HG02610 (cell line): ENCODE data around the gene IL5RA.

ENCODE experiments used
- ATAC-seq: cut with Tn5 transposase; IDR thresholded peaks from one replicate; pipeline ENCODE4 v1.9.1; 2021; ENCODE audit warnings: mild to moderate bottlenecking, moderate library complexity; ENCODE audit not compliant: unreplicated experiment

Gene IL5RA

DNA sequence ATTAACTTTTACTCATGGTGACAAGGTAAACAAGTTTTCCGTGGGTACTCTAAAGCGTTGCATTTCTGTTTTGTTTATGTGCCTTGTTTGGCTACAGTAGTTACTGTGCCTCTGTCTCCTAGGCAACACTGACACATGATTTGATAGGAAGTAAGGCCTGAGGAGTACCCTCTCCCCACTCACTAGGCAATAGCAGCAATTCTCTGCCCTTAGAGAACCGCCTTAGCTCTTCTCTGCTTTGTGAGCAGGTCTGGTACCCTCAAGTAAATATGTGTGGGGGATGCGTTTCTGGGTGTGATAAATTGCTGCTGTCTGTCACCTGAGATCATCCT lies at the start of gene IL5RA:
TSS of gene IL5RA (minus strand) at position 76 of the 332 bp plus-strand sequence. CDS start 5,390 bp downstream, outside the sequence.
- no peak for ATAC-seq

DNA sequence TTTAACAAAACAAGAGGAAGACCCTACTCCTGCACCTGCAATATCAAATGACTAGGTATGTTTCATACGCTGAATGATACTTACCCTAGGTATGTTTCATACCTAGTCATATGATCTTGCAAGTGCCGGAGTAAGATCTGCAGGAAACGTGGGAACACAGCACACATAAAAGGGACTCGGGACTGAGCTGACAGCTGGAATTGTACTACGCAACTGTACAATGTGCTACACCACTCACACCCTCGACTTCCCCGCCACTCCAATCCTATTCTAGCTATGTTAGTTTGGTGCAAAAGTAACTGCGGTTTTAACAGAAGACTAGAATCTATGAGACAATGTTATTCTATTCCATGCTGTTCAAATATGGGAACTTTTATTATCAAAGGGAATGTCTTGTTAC lies 47.3 kb upstream of the IL5RA start:
- ATAC-seq, result no peak

DNA sequence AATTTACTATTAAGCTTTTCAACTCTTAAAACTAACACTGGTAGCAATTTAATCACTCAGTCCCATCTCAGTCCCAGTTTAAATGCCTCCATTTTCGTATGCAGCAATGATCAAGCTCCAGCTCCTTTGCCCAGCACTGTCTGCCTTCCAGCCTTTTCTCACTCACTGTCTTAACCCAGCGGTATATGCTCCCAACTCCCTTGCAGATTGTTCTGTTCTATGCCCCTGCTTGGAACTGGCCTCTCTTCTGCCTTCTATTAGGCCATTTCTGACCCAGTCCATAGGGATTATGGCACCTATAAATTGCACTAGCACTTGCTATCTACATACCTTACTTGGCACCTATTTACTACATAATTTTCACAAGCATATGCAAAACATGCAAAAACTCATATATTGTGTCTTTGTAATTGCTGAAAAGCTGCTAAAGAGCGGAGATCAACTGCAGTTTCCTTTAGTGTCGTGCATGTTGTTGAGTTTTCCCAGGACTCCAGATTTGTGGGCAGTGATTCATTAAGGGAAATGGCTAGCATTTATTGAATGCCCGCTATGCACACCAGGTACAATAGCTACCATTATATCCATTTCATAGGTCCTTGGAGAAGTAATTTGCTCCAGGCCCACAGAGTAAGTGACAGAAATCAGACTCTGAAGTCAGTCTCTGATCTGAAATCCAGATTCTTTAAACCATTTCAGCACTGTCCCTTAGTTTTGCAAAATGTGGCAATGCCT lies 44.9 kb upstream of the IL5RA start:
- no peak for ATAC-seq

DNA sequence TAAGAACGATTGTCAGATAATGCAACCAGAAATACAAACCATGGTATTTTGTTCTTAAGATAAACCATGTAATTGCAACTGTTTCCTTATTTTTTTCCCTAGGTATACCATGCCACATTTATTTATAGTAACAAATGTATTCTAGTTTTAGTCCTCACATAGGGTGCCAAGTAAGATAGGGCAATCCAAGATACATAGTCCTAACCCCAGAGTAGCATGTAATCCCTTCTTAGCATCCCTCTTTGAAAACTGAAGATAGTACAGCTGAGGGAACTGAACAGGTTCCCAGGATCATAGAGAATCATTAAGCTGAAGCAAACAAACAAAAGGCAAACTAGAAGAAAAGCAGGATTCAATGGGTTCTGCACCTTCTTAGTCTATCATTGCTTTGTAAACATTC lies 41.3 kb upstream of the IL5RA start:
- ATAC-seq, result no peak

DNA sequence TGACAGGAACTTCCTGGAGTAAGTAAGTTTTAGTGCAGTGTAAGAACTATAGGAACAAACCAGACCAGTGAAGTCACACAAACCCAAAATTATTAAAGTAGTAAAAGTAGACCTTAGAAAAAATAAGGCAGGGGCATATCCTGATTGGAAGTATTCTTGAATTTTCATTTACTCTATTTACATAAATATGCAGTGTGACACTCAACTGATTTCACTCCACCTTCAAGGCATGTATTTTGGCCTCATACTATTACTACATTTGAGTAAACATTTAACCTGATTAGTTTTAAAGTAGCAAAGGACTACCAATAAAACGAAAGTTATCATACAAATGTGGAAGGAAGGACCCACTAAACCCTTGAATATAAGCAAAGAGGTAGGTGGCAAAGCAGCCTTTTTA lies 39.4 kb upstream of the IL5RA start:
- no peak for ATAC-seq

DNA sequence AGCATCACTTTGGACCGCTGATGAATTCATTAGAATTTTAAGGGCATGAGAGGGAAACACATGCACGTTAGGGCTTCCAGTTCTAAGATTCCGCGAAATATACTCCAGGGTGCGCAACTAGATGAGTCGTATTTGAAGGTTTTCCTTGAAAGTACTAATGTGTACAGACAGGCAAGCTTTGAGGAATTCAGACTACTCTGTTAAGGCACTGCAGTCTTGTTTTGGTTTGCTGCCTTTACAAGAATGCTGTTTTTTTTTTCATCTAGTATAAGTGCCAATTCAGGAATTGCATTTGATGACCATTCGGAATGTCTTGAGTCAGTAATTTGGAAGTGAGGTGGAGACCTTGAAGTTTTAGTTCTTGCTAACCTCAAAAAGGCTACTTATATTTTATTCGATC lies 35.7 kb upstream of the IL5RA start:
- ATAC-seq, result no peak

DNA sequence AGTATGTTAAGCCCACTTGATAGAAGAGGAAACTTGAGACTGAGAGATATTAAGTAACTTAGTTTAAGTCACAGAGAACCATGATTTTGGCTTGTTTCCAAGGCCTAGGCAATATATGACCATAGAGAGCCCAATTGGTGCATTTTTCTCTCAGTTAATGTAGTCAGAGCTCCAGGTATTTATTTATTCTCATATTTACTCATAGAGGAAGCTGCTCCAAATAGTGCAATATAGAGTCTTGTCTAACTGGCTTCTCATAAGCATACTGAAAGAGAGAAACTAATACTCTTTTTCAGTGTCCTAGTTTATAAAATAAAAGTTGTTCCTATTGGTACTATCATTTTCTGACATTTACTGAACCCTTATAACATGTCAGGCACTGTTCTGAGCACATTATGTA lies 31.8 kb upstream of the IL5RA start:
- ATAC-seq, result no peak

- no peak for ATAC-seq
Measured at GRCh38 chr3:3137526-3137925, 27.4 kb upstream of the IL5RA start.

DNA sequence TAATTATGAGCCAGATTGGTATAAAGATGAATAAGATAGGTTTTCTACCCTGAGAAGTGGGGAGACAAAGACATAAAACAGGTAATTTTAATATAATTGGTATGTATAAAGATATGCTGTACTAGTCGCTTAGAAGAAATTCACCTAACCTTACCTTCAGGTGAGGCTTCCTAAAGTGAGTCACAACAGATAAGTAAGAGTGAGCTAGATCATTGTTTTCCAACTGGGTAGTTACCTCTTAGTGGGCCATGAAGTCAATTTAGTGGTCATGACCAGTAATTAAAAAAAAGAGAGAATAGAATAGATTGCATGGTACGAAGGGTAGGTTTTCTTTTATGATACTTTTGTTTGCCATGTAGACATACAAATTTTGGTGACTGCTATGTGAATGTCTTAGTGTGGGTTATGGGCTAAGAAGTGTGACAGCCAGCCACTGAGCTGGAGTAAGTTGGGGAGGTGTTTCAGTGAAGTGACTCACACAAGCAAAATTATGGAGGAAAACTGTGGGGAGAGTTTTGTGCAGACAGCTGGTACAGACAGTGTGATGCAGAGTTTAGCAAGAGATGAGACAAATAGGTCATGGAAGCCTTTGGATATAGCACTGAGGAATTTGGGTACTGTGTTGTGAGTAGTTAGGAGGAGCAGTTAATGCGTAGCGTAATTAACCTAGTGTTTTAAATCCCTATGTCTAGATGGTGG lies 24.7 kb upstream of the IL5RA start:
- ATAC-seq, result no peak

- no peak for ATAC-seq
Measured at GRCh38 chr3:3133500-3133899, 23.3 kb upstream of the IL5RA start.

- no peak for ATAC-seq
Measured at GRCh38 chr3:3129579-3129978, 19.4 kb upstream of the IL5RA start.

DNA sequence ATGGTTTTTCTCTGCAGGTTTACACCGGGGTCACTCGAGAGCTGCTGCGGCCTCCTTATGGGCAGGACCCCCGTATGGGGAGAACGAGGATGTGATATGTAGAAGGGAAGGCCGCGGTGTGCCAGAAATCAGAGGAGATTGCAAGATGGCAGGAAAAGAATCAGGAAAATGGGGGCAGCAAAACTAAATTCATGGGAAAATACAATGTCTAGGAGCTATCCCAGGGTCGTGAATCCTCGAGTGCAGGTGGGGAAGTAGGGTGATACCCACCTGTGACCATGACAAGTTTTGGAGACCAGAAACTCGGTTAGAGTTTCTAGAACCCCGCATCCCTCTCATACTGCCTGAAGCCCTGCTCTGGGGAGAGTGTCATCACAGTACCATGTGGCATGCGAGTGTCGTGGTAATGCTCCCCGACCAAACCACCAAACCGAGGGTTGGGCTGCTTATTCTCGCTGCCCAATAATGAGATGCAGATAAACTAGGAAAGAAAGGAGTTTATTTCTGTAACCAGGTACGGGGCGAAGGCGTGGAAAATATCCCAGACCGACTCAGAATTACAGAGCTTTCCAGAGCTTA lies 17.3 kb upstream of the IL5RA start:
- no peak for ATAC-seq

GRCh38 chr3:3126477-3127431 lies 16.6 kb upstream of the IL5RA start, which contains the start of gene TRNT1:
TRNT1 (plus strand) TSS chr3:3126940; CDS start chr3:3129041, 2,101 bp downstream.
- peak; percentile 96 for ATAC-seq

- ATAC-seq, result no peak
Measured at GRCh38 chr3:3125977-3126376, 15.8 kb upstream of the IL5RA start.

- peak; percentile 82 for ATAC-seq
Measured at GRCh38 chr3:3119393-3119851, 9.2 kb upstream of the IL5RA start.

GRCh38 chr3:3117651-3118050 lies 7.5 kb upstream of the IL5RA start:
- ATAC-seq, result no peak

DNA sequence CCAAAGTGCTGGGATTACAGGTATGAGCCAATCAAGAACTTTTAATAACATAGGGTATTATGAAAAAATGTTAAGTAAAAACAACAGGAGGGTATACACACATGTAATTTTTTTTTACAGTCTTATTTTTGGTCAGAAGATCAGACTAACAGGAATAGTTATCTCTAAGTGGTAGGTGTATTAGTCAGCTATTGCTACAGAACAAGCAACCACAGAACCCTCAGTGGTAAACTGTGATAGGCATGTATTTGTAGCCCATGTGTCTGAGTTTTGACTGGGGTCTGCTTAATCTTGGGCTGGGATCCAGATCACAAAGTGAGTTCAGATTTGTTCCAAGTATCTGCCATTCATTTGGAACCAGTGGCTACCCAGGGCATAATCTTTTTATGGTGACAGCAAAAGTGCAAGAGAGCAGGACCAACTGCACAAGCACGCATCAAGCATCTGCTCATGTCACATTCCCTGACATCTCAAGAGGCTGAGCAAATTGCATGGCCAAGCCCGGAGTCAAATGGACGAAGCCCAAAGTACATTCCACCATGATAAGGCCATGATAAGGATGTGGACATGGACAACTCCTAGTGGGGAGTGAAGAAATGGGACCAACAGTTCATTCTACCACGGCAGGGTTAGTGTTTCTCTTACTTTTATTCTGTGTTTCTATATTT lies 3.0 kb upstream of the IL5RA start:
- ATAC-seq, result no peak

DNA sequence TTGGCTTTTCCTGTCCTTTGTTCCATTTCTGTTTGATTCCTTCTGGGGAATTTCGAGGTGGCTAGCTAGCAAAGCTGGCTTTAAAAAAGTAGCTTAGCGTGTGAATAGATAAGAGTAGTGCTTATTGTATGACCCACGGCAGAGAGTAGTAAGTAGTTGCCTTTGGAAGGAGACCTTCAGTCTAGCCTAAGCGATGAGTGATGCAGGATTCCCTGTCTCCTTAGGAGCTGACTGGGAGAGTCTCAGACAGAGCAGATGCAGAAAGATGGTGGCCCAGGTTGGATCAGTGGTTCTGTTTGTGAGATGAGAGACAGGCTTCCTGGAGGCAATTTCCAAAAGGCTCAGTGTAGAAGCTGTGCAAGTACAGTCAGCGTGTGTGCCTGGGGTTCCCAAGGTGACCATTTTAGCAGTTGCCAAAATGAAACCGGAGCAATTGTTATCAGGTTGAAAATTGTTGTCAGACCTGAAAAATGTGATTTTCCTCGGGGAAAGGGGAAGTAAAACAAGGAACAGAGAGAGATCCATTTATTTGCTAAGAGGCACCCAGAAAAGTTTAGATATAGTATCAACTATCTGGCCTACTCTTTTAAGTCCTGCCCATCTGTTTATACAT lies 681 bp upstream of the IL5RA start:
- ATAC-seq, result no peak

DNA sequence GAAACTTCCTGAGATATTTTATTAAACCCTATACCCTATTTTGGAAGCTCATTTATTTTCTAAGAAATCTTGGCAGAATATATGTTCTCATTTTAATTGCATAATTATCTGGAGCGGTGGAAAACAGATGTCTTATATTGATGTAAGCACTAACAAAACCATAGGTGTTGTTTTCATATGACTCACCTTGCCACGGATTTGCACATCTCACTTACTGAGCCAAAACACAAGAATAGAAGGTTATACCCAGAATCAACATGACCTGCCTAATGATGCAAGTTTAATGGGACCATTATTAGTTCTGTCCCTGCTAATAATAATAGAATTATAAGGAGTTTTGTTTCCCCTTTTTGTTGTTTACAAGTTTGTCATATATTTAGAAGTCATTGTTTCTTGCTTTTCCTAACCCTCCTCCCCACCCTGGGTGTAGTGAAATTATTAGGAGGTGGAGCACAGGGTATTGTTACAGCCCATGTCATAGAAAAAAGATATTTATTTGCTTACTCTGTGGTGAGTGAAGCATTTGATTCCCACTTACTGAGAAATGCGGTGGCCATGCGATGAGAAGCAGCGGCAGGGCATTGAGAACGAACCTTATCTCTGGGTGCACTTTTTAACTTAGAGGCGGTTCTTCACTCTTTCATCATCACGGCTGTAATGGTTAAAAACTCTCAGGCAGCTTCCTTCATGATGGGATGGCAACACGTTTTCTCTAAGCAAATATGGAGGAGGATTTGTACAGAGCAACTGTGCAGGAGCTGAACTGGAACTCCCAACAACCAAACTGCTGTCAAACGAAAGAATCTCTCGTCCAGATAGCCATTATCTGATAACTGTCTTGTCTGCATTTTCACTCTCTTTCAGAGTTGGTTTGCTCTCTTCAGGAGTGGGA lies 521 bp downstream of the IL5RA start:
- ATAC-seq, result peak; percentile 94
